GM18505 (cell line): Measurements from ENCODE around the gene FAM151A.

ENCODE experiments used
- ATAC-seq: cut with Tn5 transposase; IDR thresholded peaks from one replicate; pipeline ENCODE4 v1.9.1; 2021; ENCODE audit not compliant: unreplicated experiment
- POLR2A ChIP-seq: IDR thresholded peaks from 4 replicates; pipeline ENCODE4 v1.6.1; 2011; ENCODE audit warnings: borderline replicate concordance; ENCODE audit not compliant: insufficient read depth, insufficient read length; ENCODE audit errors: extremely low read depth

FAM151A gene

DNA sequence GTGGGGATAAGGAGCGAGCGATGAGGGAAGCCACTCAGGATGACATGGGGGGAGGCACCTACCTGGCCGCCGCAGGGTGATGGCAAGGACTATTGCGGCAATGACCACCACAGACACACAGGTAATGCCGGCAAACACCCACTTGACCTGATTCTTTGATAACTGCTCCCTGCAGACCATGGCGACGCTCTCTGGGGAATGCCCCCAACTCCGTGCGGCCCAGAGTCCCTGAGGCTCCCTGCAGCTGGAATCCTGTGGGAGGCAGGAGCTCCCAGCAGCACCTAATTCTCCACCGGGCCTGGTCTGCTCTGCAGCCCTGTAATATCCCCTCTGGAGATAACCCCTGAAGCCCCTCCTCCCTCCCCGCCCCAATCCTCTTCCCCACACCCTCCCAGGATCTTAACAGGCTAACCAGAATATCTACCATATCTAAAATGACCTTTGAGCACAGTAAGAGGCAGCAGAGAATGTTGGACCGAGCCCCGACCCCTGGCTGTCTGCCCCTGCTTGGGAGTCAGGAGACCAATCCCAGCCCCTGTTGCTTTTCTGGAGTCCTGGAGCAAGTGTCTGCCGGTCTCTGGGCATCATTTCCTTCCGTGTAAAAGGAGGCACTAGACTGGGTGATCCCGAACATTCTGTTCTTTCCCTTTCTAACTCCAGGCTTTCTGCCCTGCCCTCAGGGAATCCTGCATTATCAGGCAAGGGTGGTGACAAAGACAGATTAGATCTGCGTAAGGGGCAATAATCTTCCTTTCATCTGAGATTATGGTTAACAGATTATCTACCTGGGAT is at the start of gene FAM151A:
FAM151A (minus strand) TSS at position 310 of the 792 bp plus-strand sequence; CDS start at position 180, 130 bp downstream.
- no peak for TF ChIP-seq POLR2A
- no peak for ATAC-seq

DNA sequence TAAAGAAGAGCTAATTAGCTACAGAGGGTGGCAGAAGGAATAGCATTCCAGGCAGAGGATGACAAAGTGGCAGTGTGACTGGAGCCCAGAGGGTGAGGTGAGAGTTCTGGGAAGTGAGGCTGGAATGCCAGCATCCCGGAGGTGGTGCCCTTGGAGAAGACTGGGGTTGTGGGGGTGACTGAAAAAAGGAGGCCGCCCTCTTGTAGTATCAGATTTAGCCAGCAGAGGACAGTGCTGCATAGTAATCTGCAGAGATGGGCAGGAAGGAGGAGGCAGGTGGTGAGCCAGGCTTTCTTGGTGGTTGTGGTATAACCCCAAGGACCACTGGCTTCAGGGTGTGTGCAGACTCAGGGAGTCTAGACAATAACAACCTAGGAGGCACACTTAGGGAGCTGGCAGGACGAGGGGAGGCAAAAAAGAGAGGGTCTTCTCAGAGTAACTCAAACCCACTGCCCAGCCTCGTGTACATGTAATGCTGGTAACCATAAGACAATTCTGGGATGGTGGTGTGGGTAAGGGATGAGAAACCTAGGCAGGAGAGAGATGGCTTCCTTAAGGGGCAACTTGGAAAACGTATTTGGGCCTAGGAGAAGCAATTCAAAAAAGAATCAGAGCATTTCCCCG is 48.8 kb upstream of the FAM151A start:
- TF ChIP-seq POLR2A: no peak
- no peak for ATAC-seq

DNA sequence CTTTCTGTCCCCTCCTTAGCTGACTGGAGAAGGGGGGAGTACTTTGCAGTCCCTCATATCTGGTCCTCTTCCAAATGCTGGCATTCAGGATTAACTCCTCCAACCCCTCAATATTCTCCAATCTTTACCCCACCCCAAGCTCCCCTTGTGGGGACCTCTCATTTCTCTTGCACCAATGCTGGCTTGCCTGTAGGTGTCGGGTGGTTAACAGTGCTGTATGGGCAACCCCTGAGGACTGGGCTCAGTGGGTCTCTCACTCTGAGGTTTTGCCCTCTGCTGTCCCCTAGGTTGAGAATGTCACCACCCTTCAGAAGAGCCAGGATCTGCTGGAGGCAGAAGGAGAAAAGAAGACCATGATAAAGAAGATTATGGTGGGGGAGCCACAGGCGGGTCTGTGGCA is 45.2 kb upstream of the FAM151A start:
- TF ChIP-seq POLR2A: no peak
- no peak for ATAC-seq

DNA sequence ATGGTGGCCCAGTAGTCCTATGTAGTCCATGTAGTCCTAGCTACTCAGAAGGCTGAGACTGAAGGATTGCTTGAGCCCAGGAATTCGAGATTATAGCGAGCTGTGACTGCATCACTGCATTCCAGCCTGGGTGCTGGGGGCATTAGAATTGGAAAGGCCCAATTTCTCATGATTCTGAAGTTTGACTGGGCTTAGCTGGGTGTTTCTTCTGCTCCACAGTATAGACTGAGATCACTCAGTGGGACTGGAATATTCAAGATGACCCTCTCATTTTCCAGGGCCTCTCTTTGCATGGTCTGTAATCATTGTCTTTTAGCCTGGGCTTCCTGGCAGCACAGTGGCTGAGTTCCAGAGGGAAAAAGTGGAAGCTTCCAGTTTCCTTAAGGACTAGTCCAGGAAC is 44.5 kb upstream of the FAM151A start:
- no peak for TF ChIP-seq POLR2A
- no peak for ATAC-seq

DNA sequence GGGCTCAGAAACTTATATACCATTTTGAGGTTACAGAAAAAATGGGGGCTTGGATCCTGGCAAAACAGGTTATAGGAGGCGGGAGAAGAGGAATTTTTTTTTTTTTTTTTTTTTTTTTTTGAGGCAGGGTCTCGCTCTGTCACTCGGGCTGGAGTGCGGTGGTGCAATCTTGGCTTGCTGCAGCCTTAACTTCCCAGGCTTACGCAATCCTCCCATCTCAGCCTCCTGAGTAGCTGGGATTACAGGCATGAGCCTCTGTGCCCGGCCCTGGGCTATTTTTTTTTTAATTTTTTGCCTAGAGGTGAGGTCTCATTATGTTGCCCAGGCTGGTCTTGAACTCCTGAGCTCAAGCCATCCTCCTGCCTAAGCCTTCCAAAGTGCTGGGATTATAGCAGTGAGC is 43.0 kb upstream of the FAM151A start:
- TF ChIP-seq POLR2A: no peak
- no peak for ATAC-seq

DNA sequence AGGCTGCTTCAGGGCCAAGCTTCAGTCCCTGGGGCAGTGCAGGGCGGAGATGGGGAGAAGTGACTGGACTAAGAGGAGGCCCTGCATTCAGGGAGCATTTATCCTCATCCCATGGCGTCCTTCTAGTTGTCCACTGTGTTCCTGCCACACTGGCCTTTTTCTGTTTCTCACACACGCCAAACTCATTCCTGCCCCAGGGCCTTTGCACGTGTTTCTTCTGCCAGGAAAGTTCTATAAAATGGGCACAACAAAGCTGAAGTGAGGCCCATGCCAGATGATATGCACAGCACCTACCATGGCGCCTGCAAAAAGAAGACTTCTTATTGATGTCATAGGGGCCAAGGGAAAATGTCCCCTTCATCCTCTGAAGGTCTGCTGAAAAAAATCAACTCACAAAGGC is 42.5 kb upstream of the FAM151A start:
- no peak for ATAC-seq
- no peak for TF ChIP-seq POLR2A

DNA sequence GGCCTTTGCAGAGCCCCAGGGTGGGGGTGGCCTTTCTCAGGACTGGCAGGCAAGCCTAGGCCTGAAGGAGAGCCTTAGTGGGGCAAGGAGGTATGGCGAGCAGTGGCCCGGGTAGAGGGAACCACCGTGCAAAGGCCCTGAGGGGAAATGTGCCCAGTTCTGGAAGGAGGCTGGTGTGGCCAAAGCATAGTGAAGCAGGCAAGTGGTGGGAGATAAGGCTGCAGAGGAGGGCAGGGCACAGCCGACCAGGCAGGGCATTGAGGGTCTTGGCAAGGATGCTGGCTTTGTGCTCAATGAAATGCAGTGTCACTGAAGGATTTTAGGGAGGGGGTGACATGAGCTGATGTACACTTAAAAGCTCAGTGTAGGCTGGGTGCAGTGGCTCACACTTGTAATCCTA is 41.0 kb upstream of the FAM151A start:
- ATAC-seq: no peak

DNA sequence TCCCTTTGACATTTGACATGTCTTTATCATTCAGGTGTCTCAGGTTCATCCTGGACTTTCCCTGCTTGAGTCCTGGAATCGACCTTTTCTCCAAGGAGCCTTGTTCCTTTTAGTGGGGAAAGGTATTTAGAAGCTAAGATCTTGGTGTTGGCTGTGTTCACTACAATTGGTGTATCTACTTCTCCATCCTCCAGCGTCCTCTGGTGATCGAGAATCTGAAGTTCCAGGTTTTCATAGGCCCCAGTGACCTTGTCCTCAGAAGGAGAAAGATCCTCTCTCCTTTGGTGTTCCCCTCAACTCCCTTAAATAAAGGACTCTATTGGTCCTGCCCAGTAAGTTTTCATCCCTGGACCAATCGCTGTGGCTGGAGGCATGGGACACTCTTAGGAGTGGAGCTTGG is 40.4 kb upstream of the FAM151A start:
- ATAC-seq: no peak
- TF ChIP-seq POLR2A: no peak

More for the DNA sequence above, 41.0 kb upstream of the FAM151A start:
- TF ChIP-seq POLR2A: no peak

DNA sequence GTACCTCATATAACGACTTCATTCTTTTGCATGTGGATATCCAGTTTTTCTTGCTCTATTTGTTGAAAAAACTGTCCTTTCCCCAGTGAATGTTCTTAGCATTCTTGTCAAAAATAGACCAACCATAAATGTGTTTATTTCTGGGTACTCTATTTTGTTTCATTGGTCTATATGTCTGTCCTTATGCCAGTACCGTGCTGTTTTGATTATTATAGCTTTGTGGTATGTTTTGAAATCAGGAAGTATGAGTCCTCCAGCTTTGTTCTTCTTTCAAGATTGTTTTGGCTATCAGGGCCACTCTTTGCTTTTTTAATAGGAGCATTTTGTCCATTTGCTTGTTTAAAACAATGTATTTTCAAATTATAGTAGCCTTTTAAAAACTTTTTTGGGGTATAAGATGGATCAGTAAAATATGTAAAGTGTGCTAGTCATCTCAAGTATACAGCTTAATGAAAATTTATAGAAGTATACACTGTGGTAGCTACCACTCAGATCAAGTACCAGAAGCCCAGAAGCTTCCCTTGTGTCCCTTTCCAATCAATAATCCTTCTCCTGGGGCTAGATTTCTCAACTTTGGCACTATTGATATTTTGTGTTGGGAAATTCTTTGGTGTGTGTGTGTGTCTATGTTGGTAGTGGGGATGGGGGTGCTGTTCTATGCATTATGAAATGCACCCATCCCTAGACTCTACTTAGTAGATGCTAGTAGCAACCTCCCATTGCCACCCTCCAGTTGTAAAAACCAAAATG is 35.0 kb upstream of the FAM151A start:
- ATAC-seq: no peak
- no peak for TF ChIP-seq POLR2A

DNA sequence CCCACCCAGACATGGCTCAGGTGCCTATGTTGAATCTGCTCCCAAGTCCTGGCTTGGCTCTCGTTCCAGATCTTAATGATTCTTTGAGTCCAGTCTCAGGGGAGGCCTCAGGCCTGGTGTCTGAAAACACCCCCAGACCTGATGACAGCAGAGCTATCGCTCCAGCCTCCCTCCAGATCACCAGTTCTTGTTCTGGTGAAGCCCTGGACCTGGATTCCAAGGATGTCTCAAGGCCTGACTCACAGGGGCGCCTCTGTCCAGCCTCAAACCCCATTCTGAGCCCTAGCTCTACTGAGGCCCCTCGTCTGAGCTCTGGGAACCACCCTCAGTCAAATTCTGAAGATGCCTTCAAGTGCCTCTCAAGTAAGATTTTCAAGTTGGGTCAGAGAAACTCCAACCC is 29.7 kb upstream of the FAM151A start:
- ATAC-seq: no peak
- TF ChIP-seq POLR2A: no peak

DNA sequence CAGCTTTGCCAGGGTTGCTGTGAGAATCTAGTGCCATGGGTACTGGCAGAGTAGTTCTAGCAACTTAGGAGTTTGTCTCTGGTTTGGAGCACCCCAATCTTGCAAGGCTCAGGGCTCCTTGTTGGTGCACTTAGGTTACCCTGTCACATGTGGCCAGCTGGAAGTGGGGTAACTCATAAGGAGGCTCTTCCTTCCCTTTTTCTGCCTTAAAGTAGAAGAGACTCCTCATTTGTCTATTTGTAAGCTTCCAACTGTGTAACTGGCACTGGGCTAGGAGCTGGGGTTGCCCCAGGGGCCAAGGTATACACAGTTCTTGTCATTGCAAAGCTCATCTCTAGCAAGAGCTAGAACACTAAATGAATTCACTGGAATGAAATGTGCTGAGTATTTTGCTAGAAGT is 28.8 kb upstream of the FAM151A start:
- no peak for ATAC-seq
- no peak for TF ChIP-seq POLR2A

DNA sequence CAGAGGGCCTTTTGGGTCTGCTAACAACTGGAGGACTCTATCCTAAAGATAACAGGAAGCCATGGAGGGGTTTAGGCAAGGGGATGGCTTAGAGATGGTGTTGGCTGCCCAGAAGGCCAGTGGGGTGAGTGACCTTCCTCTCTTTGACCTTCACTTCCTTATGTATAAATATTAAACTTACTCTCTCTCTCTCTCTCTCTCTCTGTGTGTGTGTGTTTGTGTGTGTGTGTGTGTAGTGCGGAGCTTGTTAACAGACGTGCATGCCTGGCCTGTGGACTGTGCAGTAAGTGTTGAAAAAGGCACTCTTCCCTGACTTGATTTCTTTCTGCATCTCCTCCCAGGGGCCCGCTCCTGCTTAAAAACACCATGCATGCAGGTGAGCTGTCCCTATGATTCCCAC is 28.3 kb upstream of the FAM151A start:
- ATAC-seq: no peak
- TF ChIP-seq POLR2A: no peak

DNA sequence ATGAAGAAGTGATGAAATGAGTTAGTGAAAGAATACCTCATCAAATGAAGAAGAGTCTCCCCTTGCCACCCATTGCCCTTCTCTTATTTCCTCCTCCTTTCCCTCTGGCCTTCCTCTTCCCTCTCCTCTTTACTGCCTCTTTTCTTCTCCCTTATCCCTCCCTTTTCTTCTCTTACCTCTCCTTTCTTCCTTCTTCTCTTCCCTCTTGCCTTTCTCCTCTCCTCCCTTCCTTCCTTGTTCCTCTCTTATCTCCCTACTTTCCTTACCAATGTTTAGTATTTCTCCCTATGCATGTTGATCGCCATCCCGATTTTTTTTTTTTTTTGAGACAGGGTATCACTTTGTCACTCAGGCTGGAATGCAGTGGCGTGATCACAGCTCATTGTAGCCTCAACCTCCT is 27.1 kb upstream of the FAM151A start:
- no peak for TF ChIP-seq POLR2A
- ATAC-seq: no peak

DNA sequence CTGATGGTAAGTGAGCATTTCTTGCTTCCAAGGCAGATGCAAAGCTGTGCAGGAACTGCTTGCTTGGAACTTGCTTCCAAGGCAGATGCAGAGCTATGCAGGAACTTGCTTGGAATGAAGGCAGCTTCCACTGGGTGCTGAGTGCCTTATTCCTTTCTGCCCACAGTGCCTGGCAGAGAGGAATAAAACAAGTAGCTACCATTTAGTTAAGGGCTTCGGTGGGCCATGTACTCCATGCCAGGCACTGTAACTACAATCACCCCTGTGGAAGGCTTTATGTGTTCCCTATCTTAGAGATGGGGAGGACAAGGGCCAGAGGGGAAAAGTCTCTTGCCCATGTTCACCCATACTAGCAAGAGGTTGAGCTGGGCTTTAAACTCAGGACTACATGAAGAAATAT is 26.6 kb upstream of the FAM151A start:
- no peak for TF ChIP-seq POLR2A
- ATAC-seq: no peak
